Measurements from ENCODE around the gene FOSL2.

Gene FOSL2

GRCh38 chr2:28393114-28393836, 617 bp downstream of the FOSL2 start (continued):
- TF ChIP-seq ZNF639 (tag by site-specific recombination; IDR thresholded peaks at IDR 0.05) (no peak), SP3 (tag by site-specific recombination; IDR thresholded peaks at IDR 0.05) (peak; percentile 3; the same call in 1 of the 2 replicates), ZNF433 (tag by site-specific recombination; IDR thresholded peaks at IDR 0.05; ENCODE audit: low read depth) (no peak), ZNF16 (tag by site-specific recombination; IDR thresholded peaks at IDR 0.05; ENCODE audit: low read depth) (no peak), ZNF37A (tag by site-specific recombination; IDR thresholded peaks at IDR 0.05) (no peak), ZNF580 (tag by site-specific recombination; IDR thresholded peaks at IDR 0.05) (no peak), ZSCAN4 (tag by site-specific recombination; IDR thresholded peaks at IDR 0.05) (no peak; the same call in 1 of the 2 replicates), GLIS1 (tag by site-specific recombination; IDR thresholded peaks at IDR 0.05) (no peak), ZNF654 (tag by site-specific recombination; IDR thresholded peaks at IDR 0.05; ENCODE audit: low read depth) (no peak), ZNF394 (tag by site-specific recombination; IDR thresholded peaks at IDR 0.05; ENCODE audit: borderline replicate concordance) (no peak), KLF16 (tag by site-specific recombination; IDR thresholded peaks at IDR 0.05) (no peak), HOXA7 (CRISPR knock-in tag; IDR thresholded peaks at IDR 0.05; ENCODE audit: borderline replicate concordance) (no peak), ZNF423 (tag by site-specific recombination; IDR thresholded peaks at IDR 0.05) (no peak), ZNF19 (tag by site-specific recombination; IDR thresholded peaks at IDR 0.05; ENCODE audit: low read depth) (no peak), ZNF311 (tag by site-specific recombination; IDR thresholded peaks at IDR 0.05; ENCODE audit: borderline replicate concordance) (no peak), SP2 (tag by site-specific recombination; IDR thresholded peaks at IDR 0.05) (peak; percentile 83)

DNA sequence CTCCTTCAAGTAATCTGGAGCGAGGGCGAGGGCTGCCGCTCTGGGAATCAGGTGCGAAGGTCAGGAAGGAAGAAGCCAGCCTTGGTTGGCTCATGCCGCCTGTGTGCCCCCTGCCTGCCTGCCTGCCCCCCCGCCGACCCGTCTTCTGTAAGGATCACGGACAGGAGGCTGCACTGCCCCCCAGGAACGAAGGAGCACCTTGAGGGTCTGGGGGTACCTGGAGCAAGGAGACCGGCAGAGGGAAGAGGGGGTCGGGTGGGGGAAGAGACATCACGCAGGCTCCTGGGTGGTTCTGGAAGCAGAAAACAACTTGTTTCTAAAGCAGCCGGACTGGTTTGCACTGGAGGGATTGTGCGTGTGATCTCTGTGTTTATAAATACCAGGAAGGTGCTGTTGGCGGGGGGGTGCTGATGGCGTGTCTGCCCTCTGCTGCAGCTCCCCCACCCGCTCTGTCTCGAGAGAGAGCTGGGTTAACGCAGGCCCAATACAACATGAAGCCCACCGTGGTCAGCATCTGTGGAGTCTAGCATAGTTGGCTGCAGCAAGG, 1.7 kb downstream of the FOSL2 start:
- CTCF ChIA-PET: interaction anchor here (0.7 kb wide), 1 partner anchor 236 kb away, joined by 3 read pairs; no protein-coding TSS in a partner anchor
- Histone ChIP-seq H3K4me3 (ENCODE audit: low read depth, low read length) (peak overlapping the region; percentile 84), H3K27ac (ENCODE audit: extremely low read depth, low read depth, low read length) (peak overlapping the region; percentile 25; the same call in 1 of the 2 replicates), H3K9me3 (ENCODE audit: control insufficient read depth, insufficient read depth, low read depth, low read length) (no peaks in the 10 kb centered on the region), H3K4me1 (ENCODE audit: control insufficient read depth, insufficient read depth, low read length) (peaks cover 13% of the 10 kb centered on the region), H3K36me3 (ENCODE audit: control insufficient read depth in 2 of 2, insufficient read depth in 1 of 2, low read length in 2 of 2) (no peaks in the 10 kb centered on the region)
- POLR2A ChIA-PET: no interaction called here
- TF ChIP-seq ZNF341 (tag by site-specific recombination; IDR thresholded peaks at IDR 0.05; ENCODE audit: low read depth) (no peak), ZNF48 (tag by site-specific recombination; IDR thresholded peaks at IDR 0.05) (no peak), ZNF335 (tag by site-specific recombination; conservative IDR thresholded peaks at IDR 0.05) (0 out of 2 replicates have a peak, but pooled peaks have one; percentile 33), ZBTB10 (tag by site-specific recombination; IDR thresholded peaks at IDR 0.05) (0 out of 2 replicates have a peak, but pooled peaks have one; percentile 19), GLIS1 (tag by site-specific recombination; IDR thresholded peaks at IDR 0.05) (peak; percentile 65), GLIS2 (tag by site-specific recombination; IDR thresholded peaks at IDR 0.05) (peak; percentile 71), HIC1 (tag by site-specific recombination; IDR thresholded peaks at IDR 0.05) (peak; percentile 30; the same call in 1 of the 2 replicates), ZNF600 (tag by site-specific recombination; IDR thresholded peaks at IDR 0.05) (peak; percentile 44; the same call in 1 of the 2 replicates)
- TF ChIP-seq, protein P1, sequence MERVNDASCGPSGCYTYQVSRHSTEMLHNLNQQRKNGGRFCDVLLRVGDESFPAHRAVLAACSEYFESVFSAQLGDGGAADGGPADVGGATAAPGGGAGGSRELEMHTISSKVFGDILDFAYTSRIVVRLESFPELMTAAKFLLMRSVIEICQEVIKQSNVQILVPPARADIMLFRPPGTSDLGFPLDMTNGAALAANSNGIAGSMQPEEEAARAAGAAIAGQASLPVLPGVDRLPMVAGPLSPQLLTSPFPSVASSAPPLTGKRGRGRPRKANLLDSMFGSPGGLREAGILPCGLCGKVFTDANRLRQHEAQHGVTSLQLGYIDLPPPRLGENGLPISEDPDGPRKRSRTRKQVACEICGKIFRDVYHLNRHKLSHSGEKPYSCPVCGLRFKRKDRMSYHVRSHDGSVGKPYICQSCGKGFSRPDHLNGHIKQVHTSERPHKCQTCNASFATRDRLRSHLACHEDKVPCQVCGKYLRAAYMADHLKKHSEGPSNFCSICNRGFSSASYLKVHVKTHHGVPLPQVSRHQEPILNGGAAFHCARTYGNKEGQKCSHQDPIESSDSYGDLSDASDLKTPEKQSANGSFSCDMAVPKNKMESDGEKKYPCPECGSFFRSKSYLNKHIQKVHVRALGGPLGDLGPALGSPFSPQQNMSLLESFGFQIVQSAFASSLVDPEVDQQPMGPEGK (tag by site-specific recombination; IDR thresholded peaks at IDR 0.05): peak; percentile 56

Measured in HEK293 (cell line).